ENCODE measurements around the gene GADD45GIP1. TPM values are rescaled to one million over a fixed set of nuclear protein-coding genes. Genes with fewer than 3 reads are reported as not detected.
A peak's percentile ranks its signal among the peaks of the same experiment; 100 is the strongest.

The GADD45GIP1 gene
- total RNA-seq, 1 donor = 15.2 TPM

DNA sequence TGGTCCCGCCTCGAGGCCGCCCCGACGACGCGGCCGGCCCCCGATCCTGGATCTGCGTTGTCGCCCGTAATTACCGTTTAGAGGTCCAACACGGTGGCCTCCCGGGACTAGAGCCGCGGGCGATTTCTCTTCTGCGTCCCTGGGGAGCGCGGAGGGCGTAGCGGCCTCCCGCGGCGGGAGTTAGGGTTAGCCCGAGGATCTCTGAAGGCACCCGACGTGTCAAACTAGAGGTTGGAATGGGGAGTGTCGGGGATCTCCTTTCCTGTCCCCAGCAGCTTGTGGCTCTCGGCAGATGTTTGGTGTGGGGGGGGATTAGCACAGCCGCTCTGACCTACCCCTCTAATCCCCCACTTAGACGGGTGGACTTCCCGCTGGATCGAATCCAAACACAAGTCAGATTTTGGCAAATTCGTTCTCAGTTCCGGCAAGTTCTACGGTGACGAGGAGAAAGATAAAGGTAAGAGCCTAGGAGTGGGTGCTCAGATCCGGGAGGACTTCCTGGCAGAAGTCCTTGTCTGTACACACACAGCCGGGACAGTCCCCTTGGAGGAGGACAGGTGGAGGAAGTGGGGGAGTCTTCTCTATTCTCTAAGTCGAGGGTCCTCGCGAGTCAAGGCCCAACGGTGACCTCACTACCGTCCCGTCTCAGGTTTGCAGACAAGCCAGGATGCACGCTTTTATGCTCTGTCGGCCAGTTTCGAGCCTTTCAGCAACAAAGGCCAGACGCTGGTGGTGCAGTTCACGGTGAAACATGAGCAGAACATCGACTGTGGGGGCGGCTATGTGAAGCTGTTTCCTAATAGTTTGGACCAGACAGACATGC is 18.0 kb downstream of the GADD45GIP1 start:
- Histone ChIP-seq H3K4me3 (ENCODE audit: insufficient read depth, low read length) (peak overlapping the region; percentile 100), H3K4me2 (ENCODE audit: insufficient read depth, low read length) (peak overlapping the region; percentile 93), H4K20me1 (ENCODE audit: insufficient read depth, low read length) (peaks cover 47% of the 10 kb centered on the region), H3K36me3 (ENCODE audit: insufficient read depth, low read length) (peaks cover 44% of the 10 kb centered on the region), H3K79me2 (ENCODE audit: insufficient read depth, low read length) (peaks cover 50% of the 10 kb centered on the region), H2AFZ (ENCODE audit: low read length) (no peak overlapping the region), H3K4me1 (ENCODE audit: insufficient read depth, low read length) (peaks cover 29% of the 10 kb centered on the region), H3K27me3 (ENCODE audit: insufficient read depth, low read length) (no peaks in the 10 kb centered on the region), H3K9me3 (ENCODE audit: low read depth, low read length) (no peaks in the 10 kb centered on the region), H3K27ac (ENCODE audit: low read depth, low read length) (peak overlapping the region; percentile 87)
- peak; percentile 94 for DNase-seq (ENCODE audit: insufficient read length, low spot score, missing footprints)
- TF ChIP-seq, protein P1, sequence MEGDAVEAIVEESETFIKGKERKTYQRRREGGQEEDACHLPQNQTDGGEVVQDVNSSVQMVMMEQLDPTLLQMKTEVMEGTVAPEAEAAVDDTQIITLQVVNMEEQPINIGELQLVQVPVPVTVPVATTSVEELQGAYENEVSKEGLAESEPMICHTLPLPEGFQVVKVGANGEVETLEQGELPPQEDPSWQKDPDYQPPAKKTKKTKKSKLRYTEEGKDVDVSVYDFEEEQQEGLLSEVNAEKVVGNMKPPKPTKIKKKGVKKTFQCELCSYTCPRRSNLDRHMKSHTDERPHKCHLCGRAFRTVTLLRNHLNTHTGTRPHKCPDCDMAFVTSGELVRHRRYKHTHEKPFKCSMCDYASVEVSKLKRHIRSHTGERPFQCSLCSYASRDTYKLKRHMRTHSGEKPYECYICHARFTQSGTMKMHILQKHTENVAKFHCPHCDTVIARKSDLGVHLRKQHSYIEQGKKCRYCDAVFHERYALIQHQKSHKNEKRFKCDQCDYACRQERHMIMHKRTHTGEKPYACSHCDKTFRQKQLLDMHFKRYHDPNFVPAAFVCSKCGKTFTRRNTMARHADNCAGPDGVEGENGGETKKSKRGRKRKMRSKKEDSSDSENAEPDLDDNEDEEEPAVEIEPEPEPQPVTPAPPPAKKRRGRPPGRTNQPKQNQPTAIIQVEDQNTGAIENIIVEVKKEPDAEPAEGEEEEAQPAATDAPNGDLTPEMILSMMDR (IDR thresholded peaks at IDR 0.05; ENCODE audit: extremely low read depth, low read depth, low read length) = no peak

- H4K20me1 ChIP-seq (ENCODE audit: insufficient read depth, low read length) = peaks cover 41% of the 10 kb centered on the region
- peaks cover 29% of the 10 kb centered on the region for H3K4me1 ChIP-seq (ENCODE audit: insufficient read depth, low read length)
- H3K4me3 ChIP-seq (ENCODE audit: insufficient read depth, low read length) = peak within 1 kb of the TSS; percentile 100
- peaks cover 37% of the 10 kb centered on the region for H3K36me3 ChIP-seq (ENCODE audit: insufficient read depth, low read length)
- peak within 1 kb of the TSS; percentile 87 for H3K27ac ChIP-seq (ENCODE audit: low read depth, low read length)
- H3K79me2 ChIP-seq (ENCODE audit: insufficient read depth, low read length) = peaks cover 50% of the 10 kb centered on the region
- no peaks in the 10 kb centered on the region for H3K9me3 ChIP-seq (ENCODE audit: low read depth, low read length)
- no peaks in the 10 kb centered on the region for H3K27me3 ChIP-seq (ENCODE audit: insufficient read depth, low read length)
- peak within 1 kb of the TSS; percentile 94 for H2AFZ ChIP-seq (ENCODE audit: low read length)
- H3K4me2 ChIP-seq (ENCODE audit: insufficient read depth, low read length) = peak within 1 kb of the TSS; percentile 93
- TF ChIP-seq, protein P1 (IDR thresholded peaks at IDR 0.05; ENCODE audit: extremely low read depth, low read depth, low read length) = no peak
- peak; percentile 99 for DNase-seq (ENCODE audit: insufficient read length, low spot score, missing footprints)
Observed at GRCh38 chr19:12937927-12938778, 18.9 kb downstream of the GADD45GIP1 start, which contains the start of gene CALR. TSS of gene CALR (plus strand) at chr19:12938609. CDS start at chr19:12938680, 71 bp downstream.

- Histone ChIP-seq H4K20me1 (ENCODE audit: insufficient read depth, low read length) (peaks cover 40% of the 10 kb centered on the region), H3K79me2 (ENCODE audit: insufficient read depth, low read length) (peaks cover 53% of the 10 kb centered on the region), H3K4me1 (ENCODE audit: insufficient read depth, low read length) (peaks cover 35% of the 10 kb centered on the region), H3K27me3 (ENCODE audit: insufficient read depth, low read length) (no peaks in the 10 kb centered on the region), H2AFZ (ENCODE audit: low read length) (peak overlapping the region; percentile 94), H3K36me3 (ENCODE audit: insufficient read depth, low read length) (peaks cover 29% of the 10 kb centered on the region), H3K9me3 (ENCODE audit: low read depth, low read length) (no peaks in the 10 kb centered on the region), H3K27ac (ENCODE audit: low read depth, low read length) (peak overlapping the region; percentile 66), H3K4me3 (ENCODE audit: insufficient read depth, low read length) (peak overlapping the region; percentile 100), H3K4me2 (ENCODE audit: insufficient read depth, low read length) (peak overlapping the region; percentile 93)
- peak; percentile 53 for DNase-seq (ENCODE audit: insufficient read length, low spot score, missing footprints)
- TF ChIP-seq, protein P1 (IDR thresholded peaks at IDR 0.05; ENCODE audit: extremely low read depth, low read depth, low read length) = no peak
Observed at GRCh38 chr19:12937093-12937926, 19.7 kb downstream of the GADD45GIP1 start.

All from osteoblast (primary cell).